ENCODE measurements around the gene MCF2L2. TPM values are rescaled to one million over a fixed set of nuclear protein-coding genes. Genes with fewer than 3 reads are reported as not detected.

MCF2L2 gene
- total and polyA plus RNA-seq, 9 donors: 0.12 to 2.2 (median 0.61) TPM

DNA sequence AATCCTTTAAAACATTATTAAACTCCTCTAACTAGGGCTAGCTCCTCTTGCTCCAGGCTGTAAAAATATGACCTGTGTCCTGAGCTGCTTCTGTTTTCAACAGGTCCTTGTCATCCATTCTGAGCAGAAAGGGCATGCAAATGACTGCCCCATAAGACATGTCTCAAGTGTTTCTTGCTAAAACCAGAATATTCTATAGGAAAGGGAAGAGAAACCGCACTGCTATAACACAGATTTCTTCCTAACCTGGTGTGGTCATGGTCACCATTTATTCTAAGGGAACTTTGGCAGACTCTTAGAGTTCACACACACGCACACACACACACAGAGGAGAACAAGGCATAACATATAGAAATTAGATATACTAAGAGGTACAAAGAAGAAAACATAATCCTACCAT, 209.6 kb downstream of the MCF2L2 start:
- no peaks in the 10 kb centered on the region for H3K27me3 ChIP-seq
- H3K36me3 ChIP-seq: no peaks in the 10 kb centered on the region
- no peak for DNase-seq
- H3K4me3 ChIP-seq: no peak overlapping the region
- WGBS, 3 donors: 91 to 94% (median 93%) methylated on average over 2 of the region's 2 CpGs
- H3K4me1 ChIP-seq (ENCODE audit: insufficient read depth): no peaks in the 10 kb centered on the region
- no peak for TF ChIP-seq EP300 (IDR thresholded peaks at IDR 0.05)
- TF ChIP-seq POLR2A (IDR thresholded peaks at IDR 0.05): no peak
- TF ChIP-seq, protein P1, sequence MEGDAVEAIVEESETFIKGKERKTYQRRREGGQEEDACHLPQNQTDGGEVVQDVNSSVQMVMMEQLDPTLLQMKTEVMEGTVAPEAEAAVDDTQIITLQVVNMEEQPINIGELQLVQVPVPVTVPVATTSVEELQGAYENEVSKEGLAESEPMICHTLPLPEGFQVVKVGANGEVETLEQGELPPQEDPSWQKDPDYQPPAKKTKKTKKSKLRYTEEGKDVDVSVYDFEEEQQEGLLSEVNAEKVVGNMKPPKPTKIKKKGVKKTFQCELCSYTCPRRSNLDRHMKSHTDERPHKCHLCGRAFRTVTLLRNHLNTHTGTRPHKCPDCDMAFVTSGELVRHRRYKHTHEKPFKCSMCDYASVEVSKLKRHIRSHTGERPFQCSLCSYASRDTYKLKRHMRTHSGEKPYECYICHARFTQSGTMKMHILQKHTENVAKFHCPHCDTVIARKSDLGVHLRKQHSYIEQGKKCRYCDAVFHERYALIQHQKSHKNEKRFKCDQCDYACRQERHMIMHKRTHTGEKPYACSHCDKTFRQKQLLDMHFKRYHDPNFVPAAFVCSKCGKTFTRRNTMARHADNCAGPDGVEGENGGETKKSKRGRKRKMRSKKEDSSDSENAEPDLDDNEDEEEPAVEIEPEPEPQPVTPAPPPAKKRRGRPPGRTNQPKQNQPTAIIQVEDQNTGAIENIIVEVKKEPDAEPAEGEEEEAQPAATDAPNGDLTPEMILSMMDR (IDR thresholded peaks at IDR 0.05): no peak
- intact Hi-C loops (cut with DNase I): no loop called here
- no peaks in the 10 kb centered on the region for H3K9me3 ChIP-seq
- no peak overlapping the region for H3K27ac ChIP-seq

DNA sequence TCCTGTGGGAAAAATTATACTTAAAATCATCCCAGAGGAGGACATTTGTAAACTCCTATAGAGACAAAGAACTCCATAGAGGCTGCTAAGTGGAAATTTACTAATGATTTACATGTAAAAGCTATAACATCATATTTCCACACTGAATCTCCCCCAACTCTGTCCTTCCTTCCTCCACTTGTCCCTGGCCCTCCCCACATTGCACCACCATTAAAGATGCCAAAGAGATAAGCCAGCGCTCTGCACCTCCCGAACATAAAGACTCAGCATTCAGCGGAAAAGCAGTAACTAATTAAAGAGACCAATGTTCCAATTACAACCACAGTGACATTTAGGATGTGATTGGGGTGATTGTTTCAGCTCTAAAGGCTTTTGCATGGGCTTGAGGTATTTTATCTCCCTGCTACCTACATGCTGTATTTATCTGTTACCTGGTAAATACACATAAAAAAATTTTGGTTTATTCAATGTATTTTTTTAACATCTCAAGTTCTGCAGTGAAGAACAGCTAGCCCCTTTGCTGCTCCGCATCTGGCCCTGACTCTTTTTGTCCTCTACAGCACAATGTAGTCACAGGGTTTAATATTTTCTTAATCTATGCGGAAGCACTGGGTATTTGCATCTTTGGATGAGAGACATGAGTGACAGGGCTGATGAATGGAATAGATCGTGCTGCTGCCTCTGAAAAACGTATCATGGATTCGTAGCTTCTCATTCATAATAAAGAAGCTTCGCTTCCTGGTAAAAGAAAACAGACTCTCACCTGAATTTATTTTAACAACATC, 210.7 kb downstream of the MCF2L2 start:
- WGBS, 3 donors: 85 to 90% (median 88%) methylated on average over 9 of the region's 9 CpGs

DNA sequence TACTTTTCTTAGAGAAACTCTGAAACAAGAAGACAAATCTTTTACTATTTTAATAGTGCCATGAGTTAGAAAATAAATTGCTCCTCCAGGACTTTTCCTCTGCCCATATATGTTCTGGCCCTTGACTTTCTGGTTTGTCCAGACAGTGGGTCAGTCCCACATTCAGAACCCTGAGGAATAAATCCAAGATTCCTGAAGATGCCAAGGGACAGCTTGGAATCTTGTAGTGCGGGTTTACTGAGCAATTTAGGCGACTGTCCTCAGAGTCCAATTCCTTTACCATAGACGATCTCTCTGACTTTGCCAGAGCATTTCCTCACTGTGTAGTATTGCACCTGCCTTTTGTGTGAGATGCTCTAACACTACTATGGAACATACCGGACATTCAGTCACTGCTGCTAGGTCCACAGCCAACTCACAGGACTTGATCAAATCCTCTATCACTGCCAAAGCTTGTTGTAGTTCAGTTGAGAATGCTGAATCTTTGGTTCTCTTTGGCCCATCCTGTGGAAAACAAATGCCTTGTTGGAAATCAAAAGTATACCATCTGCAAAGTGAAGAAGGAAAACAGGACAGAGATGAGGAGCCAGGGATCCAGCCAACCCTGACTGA, 212.7 kb downstream of the MCF2L2 start:
- Histone ChIP-seq H3K4me1 (ENCODE audit: insufficient read depth) (no peaks in the 10 kb centered on the region), H3K27me3 (no peaks in the 10 kb centered on the region), H3K4me3 (no peak overlapping the region), H3K36me3 (no peaks in the 10 kb centered on the region), H3K9me3 (no peaks in the 10 kb centered on the region), H3K27ac (no peak overlapping the region)
- no peak for DNase-seq
- TF ChIP-seq, protein P1 (IDR thresholded peaks at IDR 0.05): no peak
- TF ChIP-seq EP300 (IDR thresholded peaks at IDR 0.05) (no peak), POLR2A (IDR thresholded peaks at IDR 0.05) (no peak)
- WGBS, 3 donors: 88 to 99% (median 91%) methylated on average over 4 of the region's 4 CpGs
- intact Hi-C loops (cut with DNase I): no loop called here

More for the DNA sequence above, 210.7 kb downstream of the MCF2L2 start:
- Histone ChIP-seq H3K27ac (no peak overlapping the region), H3K4me1 (ENCODE audit: insufficient read depth) (no peaks in the 10 kb centered on the region), H3K4me3 (no peak overlapping the region), H3K27me3 (no peaks in the 10 kb centered on the region), H3K36me3 (no peaks in the 10 kb centered on the region), H3K9me3 (no peaks in the 10 kb centered on the region)
- intact Hi-C loops (cut with DNase I): no loop called here
- TF ChIP-seq, protein P1 (IDR thresholded peaks at IDR 0.05): no peak
- no peak for TF ChIP-seq POLR2A (IDR thresholded peaks at IDR 0.05)
- no peak for TF ChIP-seq EP300 (IDR thresholded peaks at IDR 0.05)
- DNase-seq: no peak

DNA sequence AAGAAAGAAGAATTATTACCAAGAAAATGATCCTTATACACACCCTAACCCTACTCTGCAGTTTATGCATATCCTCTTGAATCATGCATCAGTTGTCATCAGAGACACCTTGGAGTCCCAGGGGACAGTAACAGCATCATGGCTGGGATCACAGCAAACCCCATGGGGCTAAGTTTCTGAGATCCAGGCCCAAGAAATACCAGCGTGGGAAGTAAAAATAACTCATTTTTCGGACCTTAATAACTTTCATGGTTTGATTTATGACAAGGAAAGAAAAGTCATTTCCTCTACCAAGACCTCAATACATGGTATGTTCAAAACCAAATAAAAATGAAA, 214.2 kb downstream of the MCF2L2 start:
- no peak for TF ChIP-seq EP300 (IDR thresholded peaks at IDR 0.05)
- TF ChIP-seq, protein P1 (IDR thresholded peaks at IDR 0.05): no peak
- TF ChIP-seq POLR2A (IDR thresholded peaks at IDR 0.05): no peak
- Histone ChIP-seq H3K9me3 (no peaks in the 10 kb centered on the region), H3K27ac (no peak overlapping the region), H3K4me3 (no peak overlapping the region), H3K36me3 (no peaks in the 10 kb centered on the region), H3K27me3 (no peaks in the 10 kb centered on the region), H3K4me1 (ENCODE audit: insufficient read depth) (no peaks in the 10 kb centered on the region)
- 63 to 77% (median 72%) methylated on average over 2 of the region's 2 CpGs for WGBS, 3 donors
- intact Hi-C loops (cut with DNase I): no loop called here
- DNase-seq: no peak
